NCI-H345 (cell line): Measurements from ENCODE around the gene MEF2B.

ENCODE experiments used
- DNase-seq: peaks from one replicate; lab custom pipeline; 2025; lab: John Stamatoyannopoulos, UW

MEF2B gene

DNA sequence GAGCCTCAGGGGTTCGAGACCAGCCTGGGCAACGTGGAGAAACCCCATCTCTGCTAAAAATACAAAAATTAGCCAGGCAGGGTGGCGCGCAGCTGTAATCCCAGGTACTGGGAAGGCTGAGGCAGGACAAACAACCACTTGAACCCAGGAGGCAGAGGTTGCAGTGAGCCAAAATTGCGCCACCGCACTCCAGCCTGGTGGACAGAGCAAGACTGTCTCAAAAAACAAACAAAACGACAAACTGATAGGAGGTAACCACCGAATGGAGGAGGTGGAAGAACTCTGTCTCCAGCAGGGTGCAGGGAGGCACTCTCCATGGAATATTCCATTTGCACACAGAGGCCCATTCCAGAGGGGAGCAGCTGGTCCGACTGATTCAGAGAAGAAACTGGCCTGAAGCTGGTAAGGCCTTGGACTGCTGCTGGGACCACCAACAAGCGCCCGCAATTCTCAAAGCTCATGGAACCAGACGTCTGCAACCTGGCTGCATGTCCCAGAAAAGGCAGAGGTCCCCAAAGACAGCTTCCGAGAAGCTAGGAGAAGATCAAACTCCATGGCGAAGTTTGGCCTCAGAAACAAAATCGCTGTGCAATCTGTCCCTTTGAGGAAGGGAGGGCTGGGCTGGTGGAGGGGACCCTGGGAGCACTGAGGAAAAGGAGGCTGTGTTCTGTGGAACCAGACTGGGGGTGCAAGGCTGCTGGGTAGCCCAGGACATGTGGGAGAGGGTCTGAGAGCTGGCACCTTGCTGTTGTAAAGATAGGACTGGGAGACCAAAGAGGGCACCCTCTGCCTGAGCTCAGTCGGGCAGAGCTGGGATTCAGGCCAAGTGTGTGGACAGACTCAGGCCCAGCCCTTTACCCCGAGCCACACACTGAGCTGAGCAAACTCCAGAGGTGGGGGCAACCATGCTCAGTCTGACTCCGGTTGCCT lies 71.1 kb downstream of the MEF2B start:
- no peak for DNase-seq

DNA sequence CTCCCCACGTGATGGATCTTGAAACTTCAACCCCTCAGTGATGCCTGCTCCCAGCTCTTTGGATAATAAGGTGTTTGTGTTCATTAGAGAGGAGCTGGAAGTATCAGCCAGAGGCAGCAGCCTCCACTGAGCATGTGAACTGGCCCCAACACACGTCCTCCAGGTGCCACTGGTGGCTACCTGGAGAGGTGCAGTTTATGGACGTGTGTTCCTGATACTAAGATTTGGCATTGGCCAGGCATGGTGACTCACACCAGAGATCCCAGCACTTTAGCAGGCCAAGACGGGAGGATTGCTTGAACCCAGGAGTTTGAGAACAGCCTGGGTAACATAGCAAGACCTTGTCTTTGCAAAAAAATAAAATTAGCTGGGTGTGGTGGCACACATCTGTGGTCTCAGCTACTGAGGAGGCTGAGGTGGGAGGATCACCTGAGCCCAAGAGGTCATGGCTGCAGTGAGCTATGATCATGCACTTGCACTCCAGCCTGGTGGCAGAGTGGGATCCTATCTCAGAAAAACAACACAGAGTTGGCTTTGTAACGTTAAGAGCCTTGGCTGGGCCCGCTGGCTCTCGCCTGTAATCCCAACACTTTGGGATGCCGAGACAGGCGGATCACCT lies 71.9 kb downstream of the MEF2B start:
- DNase-seq: no peak

DNA sequence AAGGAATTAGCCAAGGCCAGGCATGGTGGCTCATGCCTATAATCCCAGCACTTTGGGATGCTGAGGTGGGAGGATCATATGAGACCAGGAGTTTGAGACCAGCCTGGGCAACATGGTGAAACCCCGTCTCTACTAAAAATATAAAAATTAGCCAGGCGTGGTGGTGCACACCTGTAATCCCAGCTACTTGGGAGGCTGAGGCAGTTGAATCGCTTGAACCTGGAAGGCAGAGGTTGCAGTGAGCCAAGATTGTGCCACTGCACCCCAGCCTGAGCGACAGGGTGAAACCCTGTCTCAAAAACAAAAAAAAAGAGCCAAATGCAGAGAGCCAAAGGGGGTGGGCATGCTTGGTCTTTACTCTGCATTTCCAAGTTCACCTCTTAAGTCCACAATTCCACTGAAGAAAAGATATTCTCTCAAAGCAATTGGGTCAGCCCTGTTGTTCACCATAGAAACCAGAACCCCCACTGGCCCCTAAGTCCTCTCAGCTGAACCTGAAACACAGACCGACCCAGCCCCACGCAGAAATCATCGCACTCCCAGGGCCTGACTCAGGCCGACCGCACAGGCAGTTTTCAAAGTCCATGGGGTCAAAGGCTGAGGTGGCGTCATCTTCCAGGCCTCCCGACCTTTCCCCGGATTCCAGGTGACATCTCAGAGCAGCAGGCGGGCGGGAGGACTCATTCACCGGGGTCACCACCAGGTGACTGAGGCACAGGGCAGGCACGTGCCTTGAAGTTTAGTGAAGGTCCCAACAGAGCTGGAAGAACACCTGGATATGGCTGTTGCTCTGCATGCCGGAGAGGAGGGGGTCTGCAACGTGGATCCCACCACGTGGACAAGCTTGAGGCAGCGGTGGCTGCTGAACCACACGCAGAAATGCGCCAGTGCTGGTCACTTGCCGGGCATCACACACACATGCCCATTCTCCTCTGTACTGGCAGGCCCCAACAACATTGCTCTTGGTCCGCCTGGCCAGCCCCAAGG lies 73.1 kb downstream of the MEF2B start:
- no peak for DNase-seq

DNA sequence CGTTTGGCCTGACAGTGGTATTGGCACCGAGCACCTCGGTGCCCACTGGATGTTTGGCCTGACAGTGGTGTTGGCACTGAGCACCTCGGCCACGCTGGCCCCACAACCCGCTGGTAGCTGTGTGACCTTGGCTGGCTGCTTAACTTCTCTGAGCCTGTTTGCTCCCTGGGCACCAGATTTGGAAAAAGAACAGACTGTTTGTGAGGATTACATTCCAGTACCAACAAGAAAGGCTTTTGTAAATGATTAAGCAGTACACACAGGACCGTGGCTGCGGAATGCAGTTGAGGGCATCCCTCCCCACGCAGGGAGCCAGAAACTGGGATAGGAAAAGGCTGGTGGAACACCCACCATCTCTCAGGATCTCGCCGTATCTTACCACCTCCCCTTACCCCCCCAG lies 74.4 kb downstream of the MEF2B start:
- DNase-seq: no peak
